NOMO-1 treated with DMSO at 0.1 percent for 48 hours (cell line): ENCODE data around the gene BMP3.

Source experiments
- DNase-seq: peaks from one replicate; lab custom pipeline; 2025; ENCODE audit not compliant: unreplicated experiment; lab: John Stamatoyannopoulos, UW

BMP3 gene

GRCh38 chr4:81102107-81102506, 71.6 kb downstream of the BMP3 start:
- no peak for DNase-seq

- DNase-seq = no peak
Measured at GRCh38 chr4:81106150-81106549, 75.6 kb downstream of the BMP3 start.
